22Rv1 (cell line): ENCODE measurements around the gene SCFD2.

Experiments
- H3K27ac ChIP-seq: fragments of 450-650 bp; 2 replicates; pipeline ENCODE4 v1.5.1; 2017
- CTCF ChIP-seq: fragments of 450-650 bp; IDR thresholded peaks from 2 replicates; pipeline ENCODE4 v1.5.1; 2017; ENCODE audit warnings: mild to moderate bottlenecking
- ZFX ChIP-seq: fragments of 450-650 bp; IDR thresholded peaks from 2 replicates; pipeline ENCODE4 v1.6.1; 2017; ENCODE audit warnings: antibody characterized with exemption, borderline replicate concordance

SCFD2 gene

DNA sequence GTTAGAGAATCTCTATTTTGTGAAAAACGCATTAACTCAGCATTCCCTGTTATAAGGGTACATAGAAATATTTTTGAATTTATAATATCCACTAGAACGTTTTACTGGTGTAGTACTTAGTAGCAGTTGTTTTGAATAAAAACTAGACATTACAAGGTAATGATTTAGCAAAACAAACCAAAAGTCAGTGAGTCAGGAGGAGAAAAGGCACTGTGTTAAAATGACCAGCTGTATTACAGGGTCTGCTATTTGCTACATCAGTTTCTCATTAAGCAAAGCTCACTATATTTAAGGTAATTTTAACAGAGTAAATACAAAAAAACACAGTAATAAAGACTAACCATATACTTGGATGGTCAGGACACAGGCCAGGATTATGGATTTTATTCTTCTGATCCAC lies 351.0 kb downstream of the SCFD2 start:
- no peak for TF ChIP-seq ZFX
- H3K27ac ChIP-seq = no peak overlapping the region

DNA sequence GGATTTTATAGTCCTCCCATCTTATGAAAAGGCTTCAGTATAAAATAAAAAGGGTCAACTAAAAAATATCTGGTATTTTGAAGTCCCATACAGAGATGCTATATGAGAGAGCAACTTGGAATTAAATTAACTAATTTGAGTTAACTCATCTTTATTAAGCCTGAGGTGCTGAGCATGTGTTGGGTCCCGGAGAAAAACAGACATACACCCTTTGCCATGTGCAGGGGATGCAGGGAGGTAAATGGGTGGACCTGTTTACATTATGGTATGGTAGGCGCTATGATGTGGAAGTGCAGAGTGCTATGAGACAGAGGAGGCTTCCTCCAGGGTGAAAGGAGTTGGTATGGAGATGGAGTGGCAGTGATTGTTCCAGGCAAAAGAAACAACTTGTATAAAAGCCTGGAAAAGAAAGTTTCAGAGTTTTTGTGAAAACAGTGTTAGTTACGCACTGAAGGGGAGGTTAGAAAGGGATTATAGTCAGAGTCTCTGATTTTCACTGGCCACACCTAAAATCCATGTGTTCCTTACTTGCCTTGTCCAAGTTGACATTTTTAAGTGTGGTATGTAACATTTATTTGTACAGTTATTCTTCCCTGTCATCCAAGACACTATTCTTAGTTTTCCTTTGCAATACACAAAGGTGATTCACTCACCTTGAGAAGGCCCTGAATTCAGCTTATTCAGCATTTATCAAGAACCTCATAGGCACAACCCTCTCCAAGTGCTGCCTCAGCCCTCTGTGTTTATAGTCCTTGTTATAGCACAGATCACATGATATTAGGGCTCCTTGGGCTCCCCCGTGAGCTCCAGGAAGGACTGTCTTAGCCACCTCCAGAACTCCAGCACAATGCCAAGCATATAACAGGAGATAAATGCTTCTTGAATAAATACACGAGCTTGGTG lies 351.7 kb downstream of the SCFD2 start:
- no peak overlapping the region for H3K27ac ChIP-seq
- TF ChIP-seq ZFX (no peak), CTCF (no peak)

DNA sequence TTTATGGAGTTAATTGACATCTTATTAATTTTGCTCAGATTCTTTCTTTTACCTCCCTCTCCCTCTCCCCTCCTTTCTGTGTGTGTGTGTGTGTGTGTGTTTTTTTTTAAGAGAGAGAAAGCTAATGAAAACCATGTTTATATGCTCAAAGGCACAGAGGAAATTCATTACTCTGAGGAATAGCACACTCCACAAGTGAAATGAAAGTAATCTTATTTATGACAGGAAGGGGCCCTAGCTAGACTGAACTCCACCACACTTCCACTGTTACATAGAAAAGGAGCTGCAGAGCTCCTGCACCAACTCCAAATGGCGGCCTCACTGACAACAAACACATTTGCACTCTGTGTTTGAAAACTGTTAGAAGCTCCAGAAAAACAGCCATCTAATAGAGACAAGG lies 353.1 kb downstream of the SCFD2 start:
- TF ChIP-seq CTCF (no peak), ZFX (no peak)
- H3K27ac ChIP-seq = no peak overlapping the region

GRCh38 chr4:53011259-53011905 lies 354.5 kb downstream of the SCFD2 start:
- TF ChIP-seq CTCF = no peak
- no peak for TF ChIP-seq ZFX
- no peak overlapping the region for H3K27ac ChIP-seq

- H3K27ac ChIP-seq = no peak overlapping the region
- no peak for TF ChIP-seq CTCF
- TF ChIP-seq ZFX = no peak
Observed at GRCh38 chr4:53010318-53010717, 355.5 kb downstream of the SCFD2 start.

DNA sequence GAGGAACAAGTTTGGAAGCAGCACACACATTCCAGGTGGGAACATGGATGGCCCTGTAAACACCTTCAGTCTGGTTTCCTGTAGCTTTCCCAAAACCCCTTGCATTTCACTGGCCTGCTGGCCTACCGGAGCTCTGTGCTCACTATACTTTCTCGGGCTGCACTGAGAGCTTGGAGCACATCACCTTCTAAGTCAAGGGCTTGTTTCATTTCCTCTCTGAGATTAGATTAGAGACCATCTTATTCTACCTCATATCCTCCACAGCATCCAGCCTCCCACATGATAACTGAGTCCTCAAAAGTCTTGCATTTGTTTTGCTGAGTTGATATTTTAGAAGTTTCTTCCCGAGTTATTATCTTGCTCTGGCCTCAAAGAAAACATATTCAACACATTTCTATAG lies 356.0 kb downstream of the SCFD2 start:
- H3K27ac ChIP-seq = no peak overlapping the region
- TF ChIP-seq CTCF (no peak), ZFX (no peak)

GRCh38 chr4:53007024-53007423 lies 358.8 kb downstream of the SCFD2 start:
- H3K27ac ChIP-seq = no peak overlapping the region
- no peak for TF ChIP-seq CTCF
- TF ChIP-seq ZFX = no peak
